PC-9 (cell line): ENCODE results near the gene ABCA5. TPM values are rescaled to one million over a fixed set of nuclear protein-coding genes. Genes with fewer than 3 reads are reported as not detected.

Experiments
- BruUV-seq: library from RNA; stranded (reverse); fragments of 400-500 nt; replicated peaks from 2 replicates; lab custom pipeline; 2021; lab: Mats Ljungman, UMichigan
- CTCF ChIA-PET: fragments of 300-600 bp; sonication (Branson Sonifier 250); formaldehyde crosslinking; loops from one replicate; lab custom pipeline; 2022; ENCODE audit warnings: antibody characterized with exemption; lab: Charles Lee
- POLR2A ChIA-PET: fragments of 300-600 bp; sonication (Branson Sonifier 250); formaldehyde crosslinking; loops from one replicate; lab custom pipeline; 2022; ENCODE audit warnings: antibody characterized with exemption; ENCODE audit not compliant: unreplicated experiment; lab: Charles Lee
- DNase-seq, 2 experiments: peaks; one replicate each; pipeline versions ENCODE4 v3.0.0 to v3.0.0-alpha.2; 2015 to 2022; ENCODE audit warnings: mixed read lengths in 1 of 2
- H2AFZ ChIP-seq: fragments of 200-600 bp; sonication (generic); 2 replicates; pipeline ENCODE4 v1.8.1; 2017; ENCODE audit warnings: antibody characterized with exemption
- H3F3A ChIP-seq: fragments of 200-600 bp; sonication (generic); 2 replicates; pipeline ENCODE4 v1.8.1; 2017; ENCODE audit warnings: antibody characterized with exemption, mild to moderate bottlenecking, low read depth; ENCODE audit not compliant: insufficient read depth
- H3K27ac ChIP-seq: fragments of 200-600 bp; sonication (generic); 2 replicates; pipeline ENCODE4 v1.6.1; 2016; ENCODE audit warnings: mixed run types
- H3K27me3 ChIP-seq: fragments of 200-600 bp; sonication (generic); 2 replicates; pipeline ENCODE4 v1.6.1; 2016; ENCODE audit warnings: low read depth, mixed run types; ENCODE audit not compliant: insufficient read depth
- H3K36me3 ChIP-seq: fragments of 200-600 bp; sonication (generic); 2 replicates; pipeline ENCODE4 v1.6.1; 2016; ENCODE audit warnings: low read depth, mixed run types
- H3K4me1 ChIP-seq: fragments of 200-600 bp; sonication (generic); replicated peaks from 2 replicates; pipeline ENCODE4 v1.6.1; 2016; ENCODE audit warnings: mixed run types; ENCODE audit not compliant: insufficient read depth
- H3K4me2 ChIP-seq: fragments of 200-600 bp; sonication (generic); 2 replicates; pipeline ENCODE4 v1.6.1; 2017; ENCODE audit warnings: mixed run types
- H3K4me3 ChIP-seq: fragments of 200-600 bp; sonication (generic); 2 replicates; pipeline ENCODE4 v1.6.1; 2016; ENCODE audit warnings: mixed run types
- H3K79me2 ChIP-seq: fragments of 200-600 bp; sonication (generic); 2 replicates; pipeline ENCODE4 v1.6.1; 2017; ENCODE audit warnings: low read depth, mixed run types
- H3K9me2 ChIP-seq: fragments of 200-600 bp; sonication (generic); 2 replicates; pipeline ENCODE4 v1.8.1; 2017; ENCODE audit warnings: mild to moderate bottlenecking; ENCODE audit not compliant: insufficient read depth
- H3K9me3 ChIP-seq: fragments of 200-600 bp; sonication (generic); 2 replicates; pipeline ENCODE4 v1.8.1; 2016; ENCODE audit warnings: low read depth; ENCODE audit not compliant: insufficient read depth
- H4K20me1 ChIP-seq: fragments of 200-600 bp; sonication (generic); 2 replicates; pipeline ENCODE4 v1.8.1; 2017; ENCODE audit not compliant: insufficient read depth
- EZH2 ChIP-seq: fragments of 200-600 bp; sonication (generic); IDR thresholded peaks from 2 replicates; pipeline ENCODE4 v1.8.0; 2017; ENCODE audit warnings: antibody characterized with exemption, low read depth
- intact Hi-C: fragments of 100-400 bp; cut with micrococcal nuclease; formaldehyde crosslinking; loops from one replicate; pipeline ENCODE4 v1.10.0; 2022; ENCODE audit not compliant: unreplicated experiment
- total RNA-seq: library from RNA; stranded (reverse); gene quantifications from 2 replicates; pipeline ENCODE4 v1.2.3, GENCODE V29; 2021
- TF ChIP-seq, protein P1 (sequence below): fragments of 200-600 bp; sonication (generic); conservative IDR thresholded peaks from 2 replicates; pipeline ENCODE4 v1.6.1; 2017; ENCODE audit warnings: mixed run types, antibody characterized with exemption, mild to moderate bottlenecking, moderate library complexity

ABCA5 gene
- total RNA-seq, 1 experiment from 2014 or later, result 3.8 TPM

GRCh38 chr17:69325518-69326376 is 1.2 kb downstream of the ABCA5 start:
- intact Hi-C loops, result loop anchor here (2.0 kb wide), 1 partner anchor 1333 kb away; no protein-coding TSS in a partner anchor

GRCh38 chr17:69323806-69324205 is 3.1 kb downstream of the ABCA5 start:
- no peak for TF ChIP-seq EZH2
- TF ChIP-seq, protein P1, sequence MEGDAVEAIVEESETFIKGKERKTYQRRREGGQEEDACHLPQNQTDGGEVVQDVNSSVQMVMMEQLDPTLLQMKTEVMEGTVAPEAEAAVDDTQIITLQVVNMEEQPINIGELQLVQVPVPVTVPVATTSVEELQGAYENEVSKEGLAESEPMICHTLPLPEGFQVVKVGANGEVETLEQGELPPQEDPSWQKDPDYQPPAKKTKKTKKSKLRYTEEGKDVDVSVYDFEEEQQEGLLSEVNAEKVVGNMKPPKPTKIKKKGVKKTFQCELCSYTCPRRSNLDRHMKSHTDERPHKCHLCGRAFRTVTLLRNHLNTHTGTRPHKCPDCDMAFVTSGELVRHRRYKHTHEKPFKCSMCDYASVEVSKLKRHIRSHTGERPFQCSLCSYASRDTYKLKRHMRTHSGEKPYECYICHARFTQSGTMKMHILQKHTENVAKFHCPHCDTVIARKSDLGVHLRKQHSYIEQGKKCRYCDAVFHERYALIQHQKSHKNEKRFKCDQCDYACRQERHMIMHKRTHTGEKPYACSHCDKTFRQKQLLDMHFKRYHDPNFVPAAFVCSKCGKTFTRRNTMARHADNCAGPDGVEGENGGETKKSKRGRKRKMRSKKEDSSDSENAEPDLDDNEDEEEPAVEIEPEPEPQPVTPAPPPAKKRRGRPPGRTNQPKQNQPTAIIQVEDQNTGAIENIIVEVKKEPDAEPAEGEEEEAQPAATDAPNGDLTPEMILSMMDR, result no peak
- Histone ChIP-seq H3F3A (no peaks in the 10 kb centered on the region), H3K9me2 (no peaks in the 10 kb centered on the region), H3K4me1 (peaks cover 16% of the 10 kb centered on the region), H2AFZ (no peak overlapping the region), H3K4me3 (no peak overlapping the region), H3K27me3 (no peaks in the 10 kb centered on the region), H3K27ac (no peak overlapping the region), H3K4me2 (no peak overlapping the region), H4K20me1 (no peaks in the 10 kb centered on the region), H3K9me3 (no peaks in the 10 kb centered on the region; the same call in 1 of the 2 replicates), H3K79me2 (no peaks in the 10 kb centered on the region), H3K36me3 (no peaks in the 10 kb centered on the region)
- intact Hi-C loops, result no loop called here
- BruUV-seq, result no TSS peak
- POLR2A ChIA-PET, result interaction anchor here (0.7 kb wide), 1 partner anchor 72 kb away, joined by 3 read pairs; no protein-coding TSS in a partner anchor
- no peak for DNase-seq
- CTCF ChIA-PET, result no interaction called here

More at GRCh38 chr17:69325518-69326376, 1.2 kb downstream of the ABCA5 start:
- Histone ChIP-seq H3K4me3 (peak overlapping the region; percentile 81), H3K9me2 (no peaks in the 10 kb centered on the region), H3K36me3 (no peaks in the 10 kb centered on the region), H3K27me3 (no peaks in the 10 kb centered on the region), H3K27ac (no peak overlapping the region), H3K9me3 (no peaks in the 10 kb centered on the region), H3K79me2 (no peaks in the 10 kb centered on the region), H4K20me1 (no peaks in the 10 kb centered on the region), H3K4me1 (peaks cover 16% of the 10 kb centered on the region), H3K4me2 (peak overlapping the region; percentile 97), H3F3A (no peaks in the 10 kb centered on the region), H2AFZ (peak overlapping the region; percentile 92)
- ChIA-PET CTCF (interaction anchor here (0.7 kb wide), 1 partner anchor 572 kb away, joined by 3 read pairs; no protein-coding TSS in a partner anchor), POLR2A (interaction anchor here (0.6 kb wide), 1 partner anchor 36 kb away, joined by 3 read pairs; no protein-coding TSS in a partner anchor)
- TF ChIP-seq EZH2, result no peak
- TF ChIP-seq, protein P1, result no peak
- no TSS peak for BruUV-seq
- no peak for DNase-seq

DNA sequence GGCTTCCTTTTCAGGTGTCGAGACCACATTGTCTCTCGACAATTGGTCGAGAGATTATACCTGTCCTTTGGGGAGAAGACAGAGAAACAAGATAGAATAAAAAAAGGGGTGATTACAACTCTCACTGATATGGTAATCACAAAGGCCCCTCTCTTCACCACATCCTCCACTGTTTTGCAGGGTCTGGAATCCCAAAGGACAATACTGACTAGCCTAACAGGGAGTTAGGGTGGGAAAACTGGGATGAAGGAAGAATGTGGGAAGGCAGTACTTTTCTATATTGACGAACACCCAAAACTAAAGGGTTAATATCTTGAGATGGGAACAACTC is 6.1 kb downstream of the ABCA5 start:
- H3K9me3 ChIP-seq, result no peaks in the 10 kb centered on the region; the same call in 1 of the 2 replicates
- peaks cover 7% of the 10 kb centered on the region for H3K4me1 ChIP-seq
- no peaks in the 10 kb centered on the region for H3K79me2 ChIP-seq
- intact Hi-C loops, result no loop called here
- no TSS peak for BruUV-seq
- H3K9me2 ChIP-seq, result no peaks in the 10 kb centered on the region
- H3F3A ChIP-seq, result no peaks in the 10 kb centered on the region
- H4K20me1 ChIP-seq, result no peaks in the 10 kb centered on the region
- H3K4me3 ChIP-seq, result no peak overlapping the region
- ChIA-PET POLR2A (no interaction called here), CTCF (no interaction called here)
- H3K36me3 ChIP-seq, result no peaks in the 10 kb centered on the region
- TF ChIP-seq, protein P1, result no peak
- TF ChIP-seq EZH2, result no peak
- no peaks in the 10 kb centered on the region for H3K27me3 ChIP-seq
- no peak overlapping the region for H3K4me2 ChIP-seq
- no peak for DNase-seq
- H2AFZ ChIP-seq, result no peak overlapping the region
- H3K27ac ChIP-seq, result no peak overlapping the region
